Esophagus (tissue), 2 donors: ENCODE results near the gene FAM81B. TPM values are rescaled to one million over a fixed set of nuclear protein-coding genes. Genes with fewer than 3 reads are reported as not detected.
"Not testable (repeated sequence)": the region's sequence is repeated elsewhere in the genome, so short reads cannot be mapped to it uniquely, and the experiment has no call there.

Experiments used
- H3K27ac ChIP-seq, 2 donors: one replicate each; pipeline ENCODE4 v1.5.1; 2013; ENCODE audit warnings: low read depth in 2 of 2, mild to moderate bottlenecking in 2 of 2, inconsistent platforms in 1 of 2, low read length in 1 of 2, moderate library complexity in 1 of 2
- H3K27me3 ChIP-seq, 2 donors: one replicate each; pipeline ENCODE4 v1.6.1; 2013; ENCODE audit warnings: low read length in 2 of 2, control low read depth in 1 of 2, mild to moderate bottlenecking in 1 of 2; ENCODE audit not compliant: insufficient read depth in 2 of 2, control insufficient read depth in 1 of 2
- H3K36me3 ChIP-seq, 2 donors: one replicate each; pipeline ENCODE4 v1.6.1; 2013; ENCODE audit warnings: low read length in 1 of 2; ENCODE audit not compliant: control insufficient read depth in 2 of 2, insufficient read depth in 2 of 2
- H3K4me1 ChIP-seq, 2 donors: one replicate each; pipeline ENCODE4 v1.6.1; 2013; ENCODE audit warnings: low read length in 1 of 2; ENCODE audit not compliant: control insufficient read depth in 2 of 2, insufficient read depth in 2 of 2
- H3K4me3 ChIP-seq, 2 donors: one replicate each; pipeline ENCODE4 v1.5.1; 2013; ENCODE audit warnings: low read length in 2 of 2, mild to moderate bottlenecking in 2 of 2, low read depth in 1 of 2, moderate library complexity in 1 of 2
- H3K9me3 ChIP-seq, 2 donors: one replicate each; pipeline ENCODE4 v1.6.1; 2013; ENCODE audit warnings: mild to moderate bottlenecking in 2 of 2, low read depth in 1 of 2, low read length in 1 of 2, moderate library complexity in 1 of 2; ENCODE audit not compliant: control insufficient read depth in 2 of 2, insufficient read depth in 1 of 2
- WGBS, 2 donors: extraction: QIAGEN DNeasy Blood & Tissue Kit; methylation state at CpG; one replicate each; pipeline ENCODE4 v1.1.7; 2013; 5-methylcytosine and 5-hydroxymethylcytosine counted together
- polyA plus RNA-seq, 2 donors: library from polyadenylated mRNA; stranded (reverse); fragments of 200-250 nt; gene quantifications; one replicate each; pipeline ENCODE4 v1.2.3, GENCODE V29; 2013
- donor health status: healthy with polysubstance abuse.
- donor health status: Bipolar disorder and iron deficiency.

The FAM81B gene, protein sequence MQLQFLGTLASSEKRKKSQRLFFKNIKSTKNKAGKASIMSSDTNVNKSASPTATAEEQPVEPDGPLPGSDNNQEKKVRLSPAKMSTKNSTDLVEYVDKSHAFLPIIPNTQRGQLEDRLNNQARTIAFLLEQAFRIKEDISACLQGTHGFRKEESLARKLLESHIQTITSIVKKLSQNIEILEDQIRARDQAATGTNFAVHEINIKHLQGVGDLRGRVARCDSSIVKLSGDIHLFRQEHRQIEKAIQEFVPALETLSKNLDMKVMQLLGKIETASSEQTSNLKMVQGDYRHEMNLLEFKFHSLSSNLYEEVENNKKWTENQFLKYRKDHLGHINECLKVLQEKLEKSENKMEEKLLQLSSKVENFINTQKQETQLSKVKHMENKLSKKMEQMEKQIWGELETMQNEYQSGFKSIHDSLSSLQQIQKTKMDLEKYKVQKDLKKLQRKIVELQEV
- polyA plus RNA-seq = not detected

DNA sequence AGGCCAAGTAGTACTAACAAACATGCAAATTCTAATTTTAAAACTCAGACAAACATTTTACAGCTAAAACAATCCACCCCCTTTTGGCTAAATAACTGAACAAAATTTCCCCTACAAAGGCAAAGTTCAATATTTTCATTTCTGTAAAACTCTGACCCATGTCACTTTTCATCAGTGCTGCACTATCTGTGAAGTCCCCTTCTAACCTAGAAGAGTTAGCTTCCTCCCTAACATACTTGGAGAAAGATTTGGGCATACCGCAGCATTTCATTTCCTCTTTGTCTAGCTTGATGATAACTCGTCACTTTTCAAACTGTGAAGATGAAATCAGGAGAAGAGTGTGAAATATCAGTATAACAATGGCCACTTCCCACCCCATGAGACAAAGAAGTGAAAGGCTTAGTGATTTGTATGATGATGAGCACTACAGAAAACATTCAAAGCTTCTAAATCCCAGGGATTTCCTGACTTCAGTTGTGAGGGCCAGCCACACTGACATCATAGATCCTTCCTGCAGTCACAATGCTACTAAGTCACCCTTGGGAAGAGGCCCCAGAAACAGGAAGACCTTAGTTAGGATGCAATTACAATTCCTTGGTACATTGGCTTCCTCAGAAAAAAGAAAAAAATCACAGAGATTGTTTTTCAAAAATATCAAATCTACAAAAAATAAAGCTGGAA, at the start of gene FAM81B:
Gene FAM81B, plus strand, starts transcription at position 555 of the 681 bp plus-strand sequence. Its CDS starts 24 bp downstream, at position 579.
- Histone ChIP-seq H3K27ac (no peak within 1 kb of the TSS), H3K27me3 (no peaks in the 10 kb centered on the region), H3K36me3 (no peaks in the 10 kb centered on the region), H3K9me3 (no peaks in the 10 kb centered on the region), H3K4me1 (no peaks in the 10 kb centered on the region), H3K4me3 (no peak within 1 kb of the TSS)
- WGBS, 2 donors = 77 to 81% methylated on average over 2 of the region's 2 CpGs

DNA sequence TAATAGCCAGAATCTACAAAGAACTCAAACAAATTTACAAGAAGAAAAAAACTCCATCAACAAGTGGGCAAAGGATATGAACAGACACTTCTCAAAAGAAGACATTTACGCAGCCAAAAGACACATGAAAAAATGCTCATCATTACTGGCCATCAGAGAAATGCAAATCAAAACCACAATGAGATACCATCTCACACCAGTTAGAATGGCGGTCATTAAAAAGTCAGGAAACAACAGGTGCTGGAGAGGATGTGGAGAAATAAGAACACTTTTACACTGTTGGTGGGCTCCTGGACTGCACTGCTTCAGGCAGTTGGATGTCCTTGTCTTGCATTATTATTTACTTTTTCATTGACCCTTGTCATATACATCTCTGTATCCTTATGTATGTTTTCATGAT, 49.7 kb upstream of the FAM81B start:
- H3K36me3 ChIP-seq, H3K4me1 ChIP-seq, H3K4me3 ChIP-seq, H3K9me3 ChIP-seq, H3K27me3 ChIP-seq, H3K27ac ChIP-seq: not testable (repeated sequence)
- WGBS, 2 donors = 83 to 88% methylated on average over 2 of the region's 2 CpGs

DNA sequence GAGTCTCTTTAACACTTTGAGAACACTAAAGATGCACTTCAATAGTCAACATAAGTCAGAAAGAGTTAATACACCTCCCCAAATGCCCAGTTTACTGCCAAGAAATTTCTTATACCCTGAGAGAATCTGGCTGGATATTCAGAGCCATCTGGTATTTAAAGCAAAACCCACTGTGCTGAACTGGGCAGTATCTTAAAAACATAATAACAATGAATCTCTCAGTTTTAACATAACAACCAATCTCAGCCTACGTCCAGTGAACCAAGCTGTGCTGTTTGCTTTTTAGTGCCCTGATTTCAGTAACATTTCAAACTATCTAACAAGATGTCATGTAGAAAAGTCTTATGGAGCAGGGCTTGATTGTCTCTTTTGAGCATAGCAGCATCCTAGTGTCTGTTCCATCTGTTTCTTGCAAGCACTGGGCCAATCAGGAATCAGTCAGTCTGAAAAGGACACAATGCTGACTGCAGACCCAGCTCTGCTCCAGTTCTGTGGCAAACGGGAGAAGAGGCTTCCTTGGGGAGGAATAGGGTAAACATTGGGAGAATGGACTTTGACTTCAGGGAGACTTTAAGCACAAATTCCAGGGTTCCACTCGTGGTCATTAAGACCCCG, 43.6 kb upstream of the FAM81B start:
- Histone ChIP-seq H3K4me3 (no peak overlapping the region), H3K27ac (no peak overlapping the region), H3K27me3 (no peaks in the 10 kb centered on the region), H3K9me3 (no peaks in the 10 kb centered on the region), H3K4me1 (no peaks in the 10 kb centered on the region), H3K36me3 (no peaks in the 10 kb centered on the region)
- WGBS, 2 donors = 49% methylated on average over 4 of the region's 4 CpGs

DNA sequence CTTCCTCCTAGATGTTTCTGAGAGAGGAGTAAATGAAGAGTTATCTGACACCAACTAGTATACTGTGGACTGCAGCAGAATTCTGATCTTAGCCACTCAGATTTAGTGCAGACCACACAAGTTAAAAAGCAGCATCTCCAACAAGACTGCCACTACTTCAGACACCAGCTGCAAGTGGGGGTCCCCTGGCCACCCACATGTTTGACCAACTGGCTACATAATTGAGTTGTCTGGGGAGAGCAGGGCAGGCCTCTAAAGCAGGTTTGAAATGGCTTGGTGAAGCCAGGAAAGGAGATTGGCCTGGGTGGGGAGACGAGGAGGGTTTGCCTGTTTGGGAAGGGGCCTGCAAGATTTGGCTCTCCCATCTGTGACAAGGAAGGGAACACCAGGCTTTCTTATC, 40.5 kb upstream of the FAM81B start:
- H3K27me3 ChIP-seq = no peaks in the 10 kb centered on the region
- no peak overlapping the region for H3K27ac ChIP-seq
- H3K36me3 ChIP-seq = no peaks in the 10 kb centered on the region
- WGBS, 2 donors = 69 to 75% methylated on average over 1 of the region's 1 CpG
- no peaks in the 10 kb centered on the region for H3K9me3 ChIP-seq
- no peaks in the 10 kb centered on the region for H3K4me1 ChIP-seq
- no peak overlapping the region for H3K4me3 ChIP-seq

DNA sequence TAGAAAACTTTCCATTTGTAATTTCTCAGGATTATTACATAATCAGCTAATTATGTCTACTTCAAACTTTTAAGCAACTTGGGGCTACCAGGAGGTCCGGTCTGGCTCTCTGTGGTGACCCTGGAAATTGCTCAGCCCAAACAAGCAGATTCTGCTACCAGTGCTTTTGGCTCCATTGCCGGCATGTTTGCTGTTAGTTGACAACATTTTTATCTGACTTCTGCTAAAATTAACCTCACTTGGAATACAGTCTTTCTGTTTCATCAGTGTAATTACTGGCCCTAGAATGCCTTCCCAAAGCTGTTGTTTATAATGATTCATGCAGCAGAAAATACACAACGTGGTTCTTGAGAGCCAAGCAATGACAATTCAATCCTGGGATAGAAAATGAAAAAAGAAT, 38.5 kb upstream of the FAM81B start:
- no peaks in the 10 kb centered on the region for H3K9me3 ChIP-seq
- WGBS, 2 donors = 56 to 60% methylated on average over 3 of the region's 3 CpGs
- no peak overlapping the region for H3K4me3 ChIP-seq
- H3K27ac ChIP-seq = no peak overlapping the region
- no peaks in the 10 kb centered on the region for H3K36me3 ChIP-seq
- no peaks in the 10 kb centered on the region for H3K4me1 ChIP-seq
- no peaks in the 10 kb centered on the region for H3K27me3 ChIP-seq

DNA sequence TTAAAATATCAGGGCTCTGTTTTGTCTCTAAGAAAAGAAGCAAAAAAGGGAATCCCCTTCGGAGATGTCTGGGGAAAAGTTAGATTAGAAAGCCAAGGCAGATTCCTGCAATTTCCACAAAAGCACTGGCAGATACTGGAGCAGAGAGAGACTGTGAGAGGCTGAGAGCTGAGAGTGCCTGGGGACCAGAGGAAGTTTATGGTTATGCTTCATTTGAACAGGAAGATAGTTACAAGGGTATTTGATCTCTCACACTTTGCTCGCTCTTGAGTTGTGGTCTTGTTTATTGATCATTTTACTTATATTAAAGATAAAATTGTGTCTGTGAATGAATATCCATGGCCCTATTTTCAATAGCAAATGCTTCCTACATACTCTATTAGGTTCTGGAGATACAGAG, 32.8 kb upstream of the FAM81B start:
- WGBS, 2 donors = 64 to 70% methylated on average over 2 of the region's 2 CpGs
- H3K4me1 ChIP-seq = no peaks in the 10 kb centered on the region
- H3K27ac ChIP-seq = no peak overlapping the region
- no peaks in the 10 kb centered on the region for H3K9me3 ChIP-seq
- no peak overlapping the region for H3K4me3 ChIP-seq
- H3K27me3 ChIP-seq = no peaks in the 10 kb centered on the region
- no peaks in the 10 kb centered on the region for H3K36me3 ChIP-seq

DNA sequence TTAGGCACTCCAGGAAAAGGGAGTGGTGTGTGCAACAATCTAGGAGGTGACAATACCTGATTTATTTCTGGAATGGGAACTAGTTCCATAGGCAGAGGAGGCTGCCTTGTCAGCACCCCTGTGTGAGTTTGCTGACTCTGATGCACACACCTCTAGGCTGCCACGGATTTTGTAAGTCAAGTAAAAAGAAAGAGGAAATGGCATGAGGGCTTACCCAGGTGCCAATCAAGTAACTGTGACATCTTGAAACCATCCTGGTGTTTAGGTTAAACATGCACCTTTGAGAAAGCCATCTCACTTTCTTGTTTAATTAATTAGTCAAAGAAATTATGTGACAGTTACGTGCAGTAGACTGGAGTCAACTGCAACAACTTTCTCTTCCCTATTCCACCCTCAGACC, 32.3 kb upstream of the FAM81B start:
- Histone ChIP-seq H3K36me3 (no peaks in the 10 kb centered on the region), H3K4me1 (no peaks in the 10 kb centered on the region), H3K27me3 (no peaks in the 10 kb centered on the region), H3K9me3 (no peaks in the 10 kb centered on the region), H3K4me3 (no peak overlapping the region), H3K27ac (no peak overlapping the region)
- WGBS, 2 donors = 36 to 46% methylated on average over 2 of the region's 2 CpGs

DNA sequence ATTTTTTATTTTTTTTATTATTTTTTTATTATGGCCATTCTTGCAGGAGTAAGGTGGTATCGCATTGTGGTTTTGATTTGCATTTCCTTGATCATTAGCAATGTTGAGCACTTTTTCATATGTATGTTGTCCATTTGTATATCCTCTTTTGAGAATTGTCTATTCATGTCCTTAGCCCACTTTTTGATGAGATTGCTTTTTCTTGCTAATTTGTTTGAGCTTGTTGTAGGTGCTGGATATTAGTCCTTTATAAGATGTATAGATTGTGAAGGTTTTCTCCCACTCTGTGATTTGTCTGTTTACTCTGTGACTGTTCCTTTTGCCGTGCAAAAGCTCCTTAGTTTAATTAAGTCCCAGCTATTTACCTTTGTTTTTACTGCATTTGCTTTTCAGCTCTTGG, 30.5 kb upstream of the FAM81B start:
- not testable (repeated sequence) for H3K9me3 ChIP-seq, H3K4me1 ChIP-seq, H3K36me3 ChIP-seq, H3K27ac ChIP-seq, H3K27me3 ChIP-seq, H3K4me3 ChIP-seq
- 68 to 78% methylated on average over 2 of the region's 2 CpGs for WGBS, 2 donors

DNA sequence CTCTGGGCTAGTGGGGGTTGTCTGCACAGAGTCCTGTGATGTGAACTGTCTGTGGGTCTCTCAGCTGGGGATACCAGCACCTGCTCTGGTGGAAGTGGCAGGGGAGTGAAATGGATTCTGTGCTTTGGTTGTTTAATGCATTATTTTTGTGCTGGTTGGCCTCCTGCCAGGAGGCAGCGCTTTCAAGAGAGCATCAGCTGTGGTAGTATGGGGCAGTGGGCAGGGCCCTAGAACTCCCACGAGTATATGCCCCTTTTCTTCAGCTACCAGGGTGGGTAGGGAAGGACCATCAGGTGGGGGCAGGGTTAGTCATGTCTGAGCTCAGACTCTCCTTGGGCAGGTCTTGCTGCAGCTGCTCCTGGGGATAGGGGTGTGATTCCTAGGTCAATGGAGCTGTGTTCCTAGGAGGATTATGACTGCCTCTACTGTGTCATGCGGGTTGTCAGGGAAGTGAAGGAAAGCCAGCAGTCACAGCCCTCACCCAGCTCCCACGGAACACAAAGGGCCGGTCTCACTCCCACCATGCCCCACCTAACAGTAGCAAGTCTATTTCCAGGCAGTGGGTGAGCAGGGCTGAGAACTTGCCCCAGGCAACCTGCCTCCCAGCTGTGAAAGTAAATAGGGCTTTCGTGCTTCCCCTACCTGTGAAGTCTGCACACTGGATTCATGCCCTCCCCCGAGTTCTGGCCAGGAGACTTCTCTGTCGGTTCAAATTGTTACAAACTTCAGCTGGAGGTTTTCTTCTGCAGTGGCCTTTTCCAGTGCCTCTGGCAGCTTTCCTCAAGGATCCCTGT, 25.7 kb upstream of the FAM81B start:
- H3K4me3 ChIP-seq = no peak overlapping the region
- H3K27me3 ChIP-seq = no peaks in the 10 kb centered on the region
- H3K4me1 ChIP-seq = no peaks in the 10 kb centered on the region
- H3K9me3 ChIP-seq = no peaks in the 10 kb centered on the region
- no peak overlapping the region for H3K27ac ChIP-seq
- no peaks in the 10 kb centered on the region for H3K36me3 ChIP-seq
- WGBS, 2 donors = 78 to 81% methylated on average over 8 of the region's 8 CpGs
